HEK293T (cell line): ENCODE data around the gene ARNT2.

ENCODE experiments used
- ARNT ChIP-seq: fragments of 450-650 bp; IDR thresholded peaks from 2 replicates; pipeline ENCODE4 v1.6.1; 2017; ENCODE audit warnings: mild to moderate bottlenecking
- BHLHE40 ChIP-seq: fragments of 450-650 bp; IDR thresholded peaks from 2 replicates; pipeline ENCODE4 v1.6.1; 2016; ENCODE audit warnings: mild to moderate bottlenecking, moderate library complexity, borderline replicate concordance
- CTBP1 ChIP-seq: fragments of 450-650 bp; IDR thresholded peaks from 2 replicates; pipeline ENCODE4 v1.6.1; 2016; ENCODE audit warnings: borderline replicate concordance
- ELF4 ChIP-seq: fragments of 450-650 bp; IDR thresholded peaks from 2 replicates; pipeline ENCODE4 v1.6.1; 2017; ENCODE audit warnings: antibody characterized with exemption
- FOXA1 ChIP-seq: fragments of 450-650 bp; IDR thresholded peaks from 2 replicates; pipeline ENCODE4 v1.6.1; 2016; ENCODE audit warnings: mild to moderate bottlenecking
- HDGF ChIP-seq: fragments of 450-650 bp; IDR thresholded peaks from 2 replicates; pipeline ENCODE4 v1.6.1; 2017; ENCODE audit warnings: antibody characterized with exemption, borderline replicate concordance
- NFRKB ChIP-seq: fragments of 450-650 bp; IDR thresholded peaks from 2 replicates; pipeline ENCODE4 v1.6.1; 2016; ENCODE audit warnings: mild to moderate bottlenecking, moderate library complexity
- SP1 ChIP-seq: fragments of 450-650 bp; IDR thresholded peaks from 2 replicates; pipeline ENCODE4 v1.6.1; 2017
- SUZ12 ChIP-seq: fragments of 450-650 bp; IDR thresholded peaks from 2 replicates; pipeline ENCODE4 v1.6.1; 2016; ENCODE audit warnings: mild to moderate bottlenecking
- ZNF384 ChIP-seq: fragments of 450-650 bp; IDR thresholded peaks from 2 replicates; pipeline ENCODE4 v1.6.1; 2016

DNA sequence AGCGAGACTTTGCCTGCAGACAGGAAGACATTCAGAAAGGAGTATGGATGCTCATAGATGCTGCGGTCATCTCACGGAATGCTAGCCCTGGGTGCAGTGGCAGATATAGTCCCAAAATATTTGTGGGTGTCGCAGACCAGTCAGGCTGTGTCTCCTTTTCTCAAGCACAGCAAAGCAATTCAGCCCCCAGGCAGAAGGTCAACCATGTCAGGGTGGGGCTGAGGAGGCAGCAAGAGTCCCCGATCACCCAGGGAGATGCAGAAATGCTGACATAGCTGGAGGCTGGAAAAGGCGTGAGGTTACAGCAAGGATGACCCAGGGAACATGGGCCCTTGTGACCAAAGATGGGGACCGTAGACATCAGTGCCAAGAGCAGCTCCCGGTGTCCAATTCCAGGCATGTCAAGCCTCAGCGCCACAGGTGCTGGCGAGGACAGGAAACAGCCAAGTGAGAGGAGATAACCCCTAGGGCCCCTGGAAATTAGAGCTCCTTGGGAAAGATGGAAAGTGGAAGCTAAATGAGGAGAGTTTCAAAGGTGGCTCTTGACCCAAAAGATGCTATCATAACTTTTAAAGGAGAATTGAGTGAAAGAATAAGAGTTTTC lies 209.7 kb downstream of the ARNT2 start:
- no peak for TF ChIP-seq BHLHE40
- TF ChIP-seq FOXA1 = no peak
- TF ChIP-seq SUZ12 = no peak
- TF ChIP-seq NFRKB = no peak
- TF ChIP-seq ARNT = no peak
- TF ChIP-seq ZNF384 = no peak
- no peak for TF ChIP-seq HDGF
- no peak for TF ChIP-seq ELF4
- no peak for TF ChIP-seq SP1
- TF ChIP-seq CTBP1 = no peak
